Prostate gland (tissue), 2 donors: ENCODE data around the gene SYT6. TPM values are rescaled to one million over a fixed set of nuclear protein-coding genes. Genes with fewer than 3 reads are reported as not detected.

Source experiments
- DNase-seq: peaks from one replicate; pipeline ENCODE4 v3.0.0-alpha.2; 2019; ENCODE audit warnings: low spot score
- H3K27ac ChIP-seq, 2 donors: fragments of 200-600 bp; sonication (generic); 2 replicates each; pipeline ENCODE4 v1.5.1; 2017 to 2019
- H3K27me3 ChIP-seq: fragments of 200-600 bp; sonication (generic); replicated peaks from 2 replicates; pipeline ENCODE4 v1.5.1; 2019; ENCODE audit not compliant: insufficient read depth
- H3K36me3 ChIP-seq, 2 donors: fragments of 200-600 bp; sonication (generic); 1 replicate in 1 of 2; 2 replicates in 1 of 2; pipeline versions ENCODE4 v1.5.1 to v1.8.1; 2017 to 2019
- H3K4me1 ChIP-seq: fragments of 200-600 bp; sonication (generic); replicated peaks from 2 replicates; pipeline ENCODE4 v1.5.1; 2019
- H3K4me3 ChIP-seq, 2 donors: fragments of 200-600 bp; sonication (generic); 2 replicates each; pipeline ENCODE4 v1.5.1; 2017 to 2019
- H3K9me3 ChIP-seq: fragments of 200-600 bp; sonication (generic); 2 replicates; pipeline ENCODE4 v1.5.1; 2017
- CTCF ChIP-seq, 4 experiments: fragments of 200-600 bp in 2 of 4; fragments of 450-650 bp in 2 of 4; sonication (generic) in 2 of 4; IDR thresholded peaks; 1 replicate in 3 of 4; 2 replicates in 1 of 4; pipeline ENCODE4 v1.5.1; 2016 to 2019; ENCODE audit warnings: antibody characterized with exemption in 4 of 4, mild to moderate bottlenecking in 2 of 4, moderate library complexity in 2 of 4
- POLR2A ChIP-seq: fragments of 450-650 bp; IDR thresholded peaks from one replicate; pipeline ENCODE4 v1.6.1; 2016; ENCODE audit warnings: antibody characterized with exemption, mild to moderate bottlenecking
- POLR2AphosphoS5 ChIP-seq: sonication (generic); formaldehyde crosslinking; IDR thresholded peaks from one replicate; pipeline ENCODE4 v1.6.1; 2017; ENCODE audit warnings: antibody characterized with exemption
- WGBS: methylation state at CpG from one replicate; pipeline ENCODE4 v1.1.5; 2018; 5-methylcytosine and 5-hydroxymethylcytosine counted together
- intact Hi-C: fragments of 100-400 bp; cut with DNase I; formaldehyde crosslinking; loops from one replicate; pipeline ENCODE4 v1.14.2; 2022
- total RNA-seq, 2 donors: library from RNA; depleted of rRNA; stranded (reverse); fragments of >200 nt; gene quantifications; one replicate each; pipeline ENCODE4 v1.1.0, GENCODE V29; 2016

SYT6 gene
- total RNA-seq, 2 donors from 2014 or later = 1.6 TPM; not detected in 1

- Histone ChIP-seq H3K27ac (no peak overlapping the region), H3K4me3 (no peak overlapping the region), H3K4me1 (no peaks in the 10 kb centered on the region), H3K9me3 (no peaks in the 10 kb centered on the region), H3K36me3 (no peaks in the 10 kb centered on the region), H3K27me3 (no peaks in the 10 kb centered on the region)
- intact Hi-C loops = no loop called here
- TF ChIP-seq POLR2A = no peak
- TF ChIP-seq POLR2AphosphoS5 = no peak
- no peak for TF ChIP-seq CTCF (IDR thresholded peaks at IDR 0.05)
- DNase-seq = no peak
- 81% methylated on average over 22 of the region's 23 CpGs for WGBS
Measured at GRCh38 chr1:114111731-114112641, 41.7 kb downstream of the SYT6 start.

- Histone ChIP-seq H3K36me3 (no peaks in the 10 kb centered on the region), H3K27me3 (no peaks in the 10 kb centered on the region), H3K4me1 (no peaks in the 10 kb centered on the region), H3K4me3 (no peak overlapping the region), H3K9me3 (no peaks in the 10 kb centered on the region), H3K27ac (no peak overlapping the region)
- TF ChIP-seq POLR2A = no peak
- TF ChIP-seq CTCF (IDR thresholded peaks at IDR 0.05) = no peak
- no peak for TF ChIP-seq POLR2AphosphoS5
- 89% methylated on average over 2 of the region's 2 CpGs for WGBS
- no peak for DNase-seq
- intact Hi-C loops = no loop called here
Measured at GRCh38 chr1:114109981-114110380, 43.7 kb downstream of the SYT6 start.

DNA sequence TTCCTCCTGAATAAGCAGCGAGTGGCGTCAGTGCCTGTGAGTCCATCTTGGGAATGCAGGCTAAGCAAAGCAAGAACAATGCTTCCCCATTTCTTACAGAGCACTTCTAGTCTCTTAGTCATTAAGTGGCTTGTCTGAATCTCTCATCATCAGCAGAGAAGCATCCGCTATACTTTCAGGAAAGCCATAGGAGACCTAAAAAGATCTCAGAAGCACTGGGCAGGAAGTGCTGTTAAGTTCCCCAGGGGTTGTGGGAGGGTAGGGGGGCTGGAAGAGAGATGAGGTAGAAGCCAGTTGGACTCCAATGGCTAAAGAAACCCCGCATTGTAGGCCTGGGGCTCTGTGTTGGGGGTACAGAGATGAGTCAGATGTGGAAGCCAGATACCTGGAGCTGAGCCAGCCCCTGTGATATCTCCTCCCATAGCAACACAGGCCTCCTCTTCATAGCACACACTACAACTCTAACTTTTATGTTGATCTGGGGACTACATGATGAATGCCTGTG is 44.9 kb downstream of the SYT6 start:
- no peak overlapping the region for H3K27ac ChIP-seq
- H3K9me3 ChIP-seq = no peaks in the 10 kb centered on the region
- 71% methylated on average over 4 of the region's 4 CpGs for WGBS
- TF ChIP-seq POLR2AphosphoS5 (no peak), POLR2A (no peak), CTCF (IDR thresholded peaks at IDR 0.05) (no peak)
- no peaks in the 10 kb centered on the region for H3K4me1 ChIP-seq
- no peak overlapping the region for H3K4me3 ChIP-seq
- intact Hi-C loops = no loop called here
- no peak for DNase-seq
- H3K36me3 ChIP-seq = no peaks in the 10 kb centered on the region
- no peaks in the 10 kb centered on the region for H3K27me3 ChIP-seq

DNA sequence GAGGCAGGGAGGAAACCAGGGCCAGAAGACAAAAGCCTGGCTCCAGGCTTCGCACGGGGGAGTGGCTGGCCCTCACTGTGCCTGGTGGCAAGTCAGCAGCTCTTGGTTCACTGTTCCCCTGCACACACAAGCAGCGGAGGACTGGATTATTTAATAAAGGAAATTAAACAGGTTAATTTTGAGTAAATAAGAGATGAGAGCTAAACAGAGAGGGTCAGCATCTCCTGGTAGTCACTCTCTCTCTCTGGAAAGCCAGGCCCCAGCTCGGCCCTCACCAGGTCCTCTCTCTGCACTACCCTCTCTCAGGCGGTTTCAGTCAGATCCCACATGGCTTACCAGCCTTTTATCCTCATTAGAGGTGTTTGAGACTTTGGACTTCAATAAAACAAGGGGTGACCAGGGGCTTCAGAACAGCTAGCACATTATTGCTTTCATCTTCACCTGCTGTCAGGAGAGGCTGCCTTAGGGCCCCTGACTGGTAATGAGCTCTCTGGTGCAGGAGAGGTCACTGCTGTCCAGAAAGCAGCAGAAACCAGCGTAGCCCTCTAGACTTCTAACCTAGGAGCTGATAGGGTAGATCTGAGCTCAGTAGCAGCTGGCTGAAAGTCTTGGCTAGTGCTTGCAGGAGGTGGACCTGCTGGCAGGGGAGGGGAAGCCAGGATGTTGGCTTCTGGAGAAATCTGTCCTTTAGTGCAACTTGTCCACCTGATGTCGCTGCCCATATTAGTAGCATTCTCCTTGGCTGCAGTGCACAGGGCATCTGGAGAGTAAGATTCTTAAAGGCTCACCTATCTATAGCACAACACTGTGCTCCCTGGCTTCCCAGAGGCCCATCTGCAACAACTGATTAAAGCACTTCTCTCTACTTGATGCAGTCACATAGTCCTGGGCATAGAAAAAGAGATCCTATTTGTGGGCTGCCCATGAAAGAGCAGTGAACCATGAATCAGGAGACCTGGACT is 45.9 kb downstream of the SYT6 start:
- TF ChIP-seq CTCF (IDR thresholded peaks at IDR 0.05) (no peak), POLR2A (no peak), POLR2AphosphoS5 (no peak)
- 74% methylated on average over 7 of the region's 7 CpGs for WGBS
- intact Hi-C loops = no loop called here

More for the DNA sequence above, 45.9 kb downstream of the SYT6 start:
- Histone ChIP-seq H3K36me3 (no peaks in the 10 kb centered on the region), H3K27me3 (no peaks in the 10 kb centered on the region), H3K4me3 (no peak overlapping the region), H3K4me1 (no peaks in the 10 kb centered on the region), H3K9me3 (no peaks in the 10 kb centered on the region), H3K27ac (no peak overlapping the region)
- no peak for DNase-seq
